Activated CD8-positive, alpha-beta memory T cell treated with anti-CD3 and anti-CD28 coated beads for 24 hours (primary cell): ENCODE results near the gene TRMO.
"Not testable (repeated sequence)": the region's sequence is repeated elsewhere in the genome, so short reads cannot be mapped to it uniquely, and the experiment has no call there.

ENCODE experiments used
- DNase-seq: peaks from one replicate; pipeline ENCODE4 v3.0.0-alpha.2; 2020

TRMO gene, protein sequence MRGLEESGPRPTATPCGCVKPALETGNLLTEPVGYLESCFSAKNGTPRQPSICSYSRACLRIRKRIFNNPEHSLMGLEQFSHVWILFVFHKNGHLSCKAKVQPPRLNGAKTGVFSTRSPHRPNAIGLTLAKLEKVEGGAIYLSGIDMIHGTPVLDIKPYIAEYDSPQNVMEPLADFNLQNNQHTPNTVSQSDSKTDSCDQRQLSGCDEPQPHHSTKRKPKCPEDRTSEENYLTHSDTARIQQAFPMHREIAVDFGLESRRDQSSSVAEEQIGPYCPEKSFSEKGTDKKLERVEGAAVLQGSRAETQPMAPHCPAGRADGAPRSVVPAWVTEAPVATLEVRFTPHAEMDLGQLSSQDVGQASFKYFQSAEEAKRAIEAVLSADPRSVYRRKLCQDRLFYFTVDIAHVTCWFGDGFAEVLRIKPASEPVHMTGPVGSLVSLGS

DNA sequence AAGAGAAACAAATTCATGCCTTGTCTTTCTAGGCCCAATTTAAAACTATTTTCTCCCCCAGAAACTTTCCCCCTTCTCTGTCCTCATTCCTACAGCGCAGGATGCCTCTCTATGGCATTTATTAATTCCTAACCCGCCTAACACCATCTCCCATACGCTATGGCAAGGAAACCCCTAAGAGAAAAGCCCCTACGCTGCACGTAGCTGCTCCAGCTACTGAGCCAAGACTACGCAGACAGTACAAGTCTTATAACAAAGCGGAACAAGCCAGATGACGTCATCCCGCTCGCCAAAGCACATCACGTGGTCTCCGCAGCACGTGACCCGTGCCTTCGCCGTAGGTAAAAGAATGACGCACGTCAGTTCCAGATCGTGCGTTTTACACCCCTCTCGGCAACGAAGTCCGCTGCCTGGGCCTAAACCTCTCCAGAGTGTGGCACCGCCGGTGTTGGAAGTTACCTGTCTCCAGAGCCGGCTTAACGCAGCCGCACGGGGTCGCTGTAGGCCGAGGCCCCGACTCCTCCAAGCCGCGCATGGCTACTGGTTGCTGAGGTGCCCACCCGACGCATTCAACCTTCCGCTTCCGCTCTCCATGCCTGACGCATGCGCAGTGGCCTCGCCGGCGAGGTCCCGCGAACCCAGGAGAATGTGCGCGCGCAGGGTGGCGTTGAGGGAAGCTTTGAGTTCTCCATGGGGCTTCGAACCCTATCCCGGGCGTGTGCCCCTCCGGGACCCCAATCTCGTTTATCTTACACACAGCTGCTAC lies at the start of gene TRMO:
TSS of gene TRMO (minus strand) at position 542 of the 766 bp plus-strand sequence. CDS start at position 535, 7 bp downstream.
- peak; percentile 100 for DNase-seq

DNA sequence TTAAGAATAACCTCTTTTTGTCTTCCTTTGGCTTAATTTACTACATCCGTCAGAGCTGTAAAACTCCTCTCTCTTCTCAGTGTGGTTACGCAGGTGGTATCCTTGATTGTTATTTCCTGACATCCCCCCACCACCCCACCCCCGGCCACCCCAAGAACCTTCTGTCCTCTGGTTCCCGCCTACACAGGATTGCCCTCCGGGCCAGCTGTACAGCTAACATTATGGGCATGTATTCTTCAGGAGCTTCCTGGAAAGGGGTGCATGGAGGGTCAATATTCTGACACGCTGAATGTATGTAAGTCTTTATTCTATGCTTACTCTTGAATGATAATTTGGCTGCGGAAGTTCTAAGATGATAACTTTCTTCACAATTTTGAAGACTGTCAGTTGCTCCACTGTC lies 47.9 kb upstream of the TRMO start:
- DNase-seq, result no peak

DNA sequence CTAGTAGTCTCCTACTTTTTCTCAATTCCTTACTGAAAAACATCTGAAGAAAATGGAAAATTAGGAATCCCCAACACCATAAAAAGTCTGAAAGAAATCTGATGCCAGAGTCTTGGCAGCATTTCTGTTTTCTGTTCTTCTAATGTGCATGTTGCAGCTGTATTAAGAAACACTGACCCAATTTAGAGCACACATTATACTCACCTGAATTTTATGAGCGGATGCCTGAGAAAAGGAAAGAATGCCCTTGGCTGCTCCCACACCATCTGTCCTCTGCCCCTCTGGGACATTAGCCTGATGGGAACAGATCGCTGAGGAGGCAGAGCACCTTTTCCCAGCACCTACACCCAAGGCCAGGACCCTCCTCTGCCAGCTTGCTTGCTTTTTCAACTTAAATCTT lies 46.7 kb upstream of the TRMO start:
- DNase-seq, result no peak

DNA sequence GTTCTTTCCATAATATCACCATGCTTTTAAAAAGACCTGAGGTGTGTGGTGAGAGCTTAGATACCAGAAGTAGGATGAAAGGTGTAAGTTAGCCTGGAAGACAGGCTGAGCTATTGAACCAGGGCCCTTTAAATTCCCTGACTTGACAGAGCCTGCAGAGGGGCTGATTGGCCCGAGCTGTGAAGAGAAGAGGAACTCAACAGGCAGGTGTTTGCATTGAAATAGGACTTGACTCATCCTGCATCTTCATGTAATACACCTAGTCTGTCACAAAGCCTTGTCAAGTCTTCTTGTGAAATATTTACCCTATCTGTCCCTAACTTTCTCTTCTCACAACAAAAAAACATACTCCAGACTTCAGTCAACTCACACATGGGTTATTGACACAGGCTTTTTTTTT lies 44.2 kb upstream of the TRMO start:
- no peak for DNase-seq

DNA sequence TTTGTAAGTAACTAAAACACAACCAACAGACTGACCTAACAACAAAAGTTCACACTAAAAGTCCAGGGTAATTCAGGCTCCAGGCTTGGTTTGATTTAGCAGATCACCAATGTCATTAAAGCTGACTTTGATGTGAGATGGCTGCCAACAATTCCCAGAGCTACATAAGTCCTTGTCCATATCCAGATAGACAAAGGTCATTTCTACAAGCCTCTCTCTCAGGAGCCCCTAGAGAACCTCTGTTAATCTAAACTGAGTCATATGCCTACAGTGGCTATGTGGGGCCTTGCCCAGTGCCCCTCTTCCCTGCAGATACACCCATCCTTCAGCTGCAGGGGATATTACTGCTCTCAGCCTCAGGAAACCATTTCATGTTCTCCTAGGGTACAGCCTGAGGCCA lies 42.6 kb upstream of the TRMO start:
- DNase-seq, result no peak

DNA sequence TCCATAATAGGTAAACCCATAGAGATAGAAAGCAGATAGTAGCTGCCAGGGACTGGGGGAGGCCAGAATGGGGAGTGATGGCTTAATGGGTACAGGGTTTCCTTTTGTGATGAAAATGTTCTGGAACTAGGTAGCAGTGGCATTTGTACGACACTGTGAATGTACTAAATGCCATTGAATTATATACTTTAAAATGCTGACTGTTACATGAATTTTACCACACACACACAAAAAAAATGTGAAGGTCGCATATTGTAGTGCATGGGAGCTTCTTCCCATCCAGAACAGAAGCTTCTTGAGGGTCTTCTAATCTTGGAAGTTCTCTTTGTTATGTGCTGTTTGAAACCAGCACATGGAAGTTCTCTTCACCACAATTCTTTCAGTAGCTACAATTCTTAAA lies 40.9 kb upstream of the TRMO start:
- DNase-seq, result no peak

DNA sequence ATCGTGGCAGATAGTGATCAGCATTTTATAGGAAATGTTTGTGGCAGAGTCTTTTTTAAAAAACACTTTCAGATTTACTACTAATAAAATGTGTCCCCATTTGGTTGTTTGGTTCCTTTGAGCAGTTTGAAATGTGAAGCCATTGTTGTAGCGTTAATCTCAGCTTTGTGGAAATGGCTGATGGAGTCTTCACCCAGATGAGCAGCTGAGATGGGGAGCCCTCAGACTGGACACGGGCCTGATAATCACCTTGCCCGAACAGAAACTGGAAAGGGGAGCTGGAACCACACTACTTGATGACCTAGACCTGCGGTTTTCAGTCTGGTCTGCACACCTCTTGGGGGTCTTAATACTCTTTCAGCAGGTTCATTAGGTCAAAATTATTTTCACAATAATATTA lies 40.3 kb upstream of the TRMO start:
- no peak for DNase-seq

DNA sequence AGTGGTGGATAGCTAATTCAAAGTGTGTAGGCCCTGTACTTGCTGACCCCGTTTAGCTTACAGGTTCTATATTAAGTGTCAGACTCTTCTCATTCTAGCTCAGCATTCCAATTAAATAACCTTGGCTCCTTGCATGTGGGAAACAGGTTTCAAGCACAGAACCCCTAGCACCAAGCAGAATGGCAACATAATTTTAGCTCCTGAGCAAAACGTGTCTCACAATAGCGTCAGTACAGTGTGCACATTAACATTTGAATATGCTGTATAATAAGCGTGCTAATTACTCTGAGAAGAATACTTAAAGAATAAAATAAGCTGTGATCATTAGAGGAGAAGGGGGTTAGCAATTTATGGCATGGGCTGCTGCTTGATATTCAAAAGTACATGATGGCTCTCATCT lies 39.8 kb upstream of the TRMO start:
- DNase-seq, result no peak

DNA sequence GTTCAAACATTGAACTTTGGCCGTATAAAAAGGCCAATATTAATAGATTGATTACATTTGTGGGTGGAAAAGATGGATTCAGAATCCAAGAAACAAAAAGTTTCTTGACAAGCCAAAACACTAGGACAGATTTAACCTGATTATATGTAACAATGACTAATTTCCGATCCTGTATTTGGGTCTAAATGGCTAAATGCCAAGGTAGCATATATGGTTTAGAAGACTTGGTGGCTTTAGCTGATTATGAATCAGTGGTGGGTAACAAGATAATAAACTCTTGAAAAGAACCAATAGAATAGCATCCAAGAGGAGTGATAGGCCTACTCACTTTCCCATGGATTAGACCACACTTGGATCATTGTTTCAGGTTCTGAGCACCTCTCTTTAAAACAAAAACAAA lies 39.1 kb upstream of the TRMO start:
- no peak for DNase-seq

DNA sequence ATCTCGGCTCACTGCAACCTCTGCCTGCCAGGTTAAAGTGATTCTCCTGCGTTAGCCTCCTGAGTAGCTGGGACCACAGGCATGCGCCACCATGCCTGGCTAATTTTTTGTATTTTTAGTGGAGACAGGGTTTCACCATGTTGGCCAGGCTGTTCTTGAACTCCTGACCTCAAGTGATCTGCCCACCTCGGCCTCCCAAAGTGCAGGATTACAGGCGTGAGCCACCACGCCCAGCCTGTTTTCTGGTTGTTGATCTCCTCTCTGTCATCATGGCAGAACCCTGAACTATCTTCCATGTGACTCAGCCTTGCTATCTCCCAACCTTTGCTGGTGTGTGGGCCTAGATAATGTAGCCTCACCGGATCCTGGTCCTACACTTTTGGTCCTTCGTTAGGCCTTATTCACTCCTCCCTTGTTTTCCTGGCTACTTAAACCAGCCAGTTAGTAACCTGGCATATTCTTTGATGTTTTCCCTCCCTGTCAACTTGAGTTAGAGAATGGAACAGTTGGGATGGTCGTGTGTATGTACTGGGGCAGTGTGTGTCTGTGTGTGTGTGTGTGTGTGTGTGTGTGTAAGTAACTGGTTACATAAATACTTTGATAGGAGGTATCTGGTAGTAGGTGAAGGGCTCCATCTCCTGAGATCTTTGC lies 38.5 kb upstream of the TRMO start:
- not testable (repeated sequence) for DNase-seq

DNA sequence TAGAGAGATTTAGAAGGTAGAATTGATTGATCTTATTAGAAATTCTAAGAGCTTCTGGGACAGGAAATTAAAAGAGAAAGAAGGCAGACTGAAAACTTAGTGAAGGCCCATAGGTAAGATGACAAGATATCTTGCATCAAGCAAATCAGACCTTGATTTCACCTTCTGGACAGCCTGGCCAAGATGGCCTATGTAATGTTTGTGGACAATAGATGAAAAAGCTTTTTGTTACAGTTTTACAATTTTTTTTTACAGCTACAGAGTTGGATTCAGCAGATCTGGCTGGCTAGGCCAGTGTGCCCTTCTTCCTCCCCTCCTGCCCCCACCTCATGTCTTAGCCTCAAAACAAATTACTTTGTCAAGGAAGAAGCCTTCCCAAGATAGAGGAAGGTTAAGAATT lies 37.3 kb upstream of the TRMO start:
- no peak for DNase-seq

DNA sequence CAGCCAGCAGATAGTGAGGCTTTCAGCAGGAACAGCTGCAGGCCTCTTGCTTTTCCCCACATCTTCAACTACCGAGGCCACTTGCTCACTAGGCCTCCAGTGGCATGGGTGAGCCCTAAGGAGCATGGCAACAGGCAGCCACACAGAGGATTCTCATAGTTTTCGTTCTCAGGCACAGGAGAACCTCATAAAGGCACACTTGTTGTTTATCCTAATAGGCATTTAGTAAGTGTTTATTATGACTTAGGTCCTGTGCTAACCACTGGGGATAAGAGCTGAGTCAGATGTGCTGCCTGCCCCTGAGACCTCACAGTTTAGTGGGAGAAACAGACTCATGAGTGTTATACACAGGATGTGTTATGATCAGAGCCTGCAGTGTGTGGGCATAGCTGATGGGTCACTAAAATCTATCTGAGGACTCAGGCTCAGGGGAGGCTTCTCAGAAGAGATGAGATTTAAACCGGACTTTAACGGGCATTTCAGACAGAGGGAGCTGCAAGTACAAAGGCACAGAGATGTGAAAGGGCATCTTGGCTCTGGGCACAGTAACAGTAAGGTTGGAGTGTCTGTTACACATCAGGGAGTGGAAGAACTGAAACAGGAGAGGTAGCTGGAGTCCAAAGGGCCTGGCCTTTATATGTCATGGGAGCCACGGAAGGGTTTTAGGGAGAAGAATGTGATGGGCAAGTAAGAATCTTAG lies 36.7 kb upstream of the TRMO start:
- no peak for DNase-seq

DNA sequence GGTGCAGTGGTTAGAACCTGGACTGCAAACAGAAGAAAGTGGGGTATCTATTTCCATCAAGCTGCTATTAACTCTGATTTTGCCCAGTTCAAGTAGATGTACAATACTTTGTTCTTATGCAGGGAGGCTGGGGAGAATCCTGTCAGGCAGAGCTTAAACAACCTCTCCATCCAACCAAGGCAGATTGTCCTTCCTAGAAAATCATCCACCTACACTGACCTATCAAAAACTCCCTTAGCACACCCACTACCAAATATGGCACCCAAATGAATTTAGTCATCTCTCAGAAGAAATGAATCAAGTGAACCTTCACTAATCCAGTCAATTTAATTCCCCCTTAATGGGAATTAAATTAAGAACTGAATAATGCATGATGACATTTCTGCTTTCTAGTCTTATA lies 34.0 kb upstream of the TRMO start:
- DNase-seq, result no peak

DNA sequence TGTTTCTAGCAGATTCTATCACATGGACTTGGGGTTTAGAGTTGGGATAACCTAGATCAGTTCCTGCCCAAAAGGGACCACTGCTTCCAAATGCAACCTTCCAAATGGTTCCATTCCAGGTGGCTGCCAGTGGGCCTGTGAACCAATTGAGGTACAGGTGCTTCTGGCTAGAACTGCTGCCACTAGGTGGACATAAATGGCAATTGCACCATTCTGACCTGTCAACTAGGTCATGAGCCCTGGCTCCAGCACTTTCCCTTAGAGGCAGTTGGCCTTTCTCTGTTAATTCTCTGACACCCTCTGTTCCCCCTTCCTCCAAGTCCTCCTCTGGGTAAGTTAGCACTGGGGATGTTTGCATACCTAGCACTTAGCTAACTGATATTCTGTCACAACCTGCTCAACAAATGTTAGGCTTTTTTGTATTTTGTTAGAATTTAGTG lies 32.3 kb upstream of the TRMO start:
- DNase-seq, result peak; percentile 71

DNA sequence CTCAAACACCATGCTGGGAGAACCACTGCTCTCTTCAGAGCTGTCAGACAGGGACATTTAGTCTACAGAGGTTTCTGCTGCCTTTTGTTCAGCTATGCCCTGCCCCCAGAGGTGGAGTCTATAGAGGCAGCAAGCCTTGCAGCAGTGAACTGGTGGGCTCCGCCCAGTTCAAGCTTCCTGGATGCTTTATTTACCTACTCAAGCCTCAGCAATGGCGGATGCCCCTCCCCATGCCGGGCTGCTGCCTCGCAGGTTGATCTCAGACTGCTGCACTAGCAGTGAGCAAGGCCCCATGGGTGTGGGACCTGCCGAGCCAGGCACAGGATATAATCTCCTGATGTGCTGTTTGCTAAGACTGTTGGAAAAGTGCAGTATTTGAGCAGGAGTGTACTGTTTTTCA lies 28.6 kb upstream of the TRMO start:
- not testable (repeated sequence) for DNase-seq

DNA sequence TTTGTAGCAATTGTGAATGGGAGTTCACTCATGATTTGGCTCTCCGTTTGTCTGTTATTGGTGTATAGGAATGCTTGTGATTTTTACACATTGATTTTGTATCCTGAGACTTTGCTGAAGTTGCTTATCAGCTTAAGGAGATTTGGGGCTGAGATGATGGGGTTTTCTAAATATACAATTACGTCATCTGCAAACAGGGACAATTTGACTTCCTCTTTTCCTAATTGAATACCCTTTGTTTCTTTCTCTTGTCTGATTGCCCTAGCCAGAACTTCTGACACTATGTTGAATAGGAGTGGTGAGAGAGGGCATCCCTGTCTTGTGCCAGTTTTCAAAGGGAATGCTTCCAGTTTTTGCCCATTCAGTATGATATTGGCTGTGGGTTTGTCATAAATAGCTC lies 24.8 kb upstream of the TRMO start:
- DNase-seq, result not testable (repeated sequence)

DNA sequence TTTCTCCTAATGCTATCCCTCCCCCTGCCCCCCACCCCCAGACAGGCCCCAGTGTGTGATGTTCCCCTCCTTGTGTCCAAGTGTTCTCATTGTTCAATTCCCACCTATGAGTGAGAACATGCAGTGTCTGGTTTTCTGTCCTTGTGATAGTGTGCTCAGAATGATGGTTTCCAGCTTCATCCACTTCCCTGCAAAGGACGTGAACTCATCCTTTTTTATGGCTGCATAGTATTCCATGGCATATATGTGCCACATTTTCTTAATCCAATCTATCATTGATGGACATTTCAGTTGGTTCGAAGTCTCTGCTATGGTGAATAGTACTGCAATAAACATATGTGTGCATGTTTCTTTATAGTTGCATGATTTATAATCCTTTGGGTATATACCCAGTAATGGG lies 23.2 kb upstream of the TRMO start:
- DNase-seq, result not testable (repeated sequence)

DNA sequence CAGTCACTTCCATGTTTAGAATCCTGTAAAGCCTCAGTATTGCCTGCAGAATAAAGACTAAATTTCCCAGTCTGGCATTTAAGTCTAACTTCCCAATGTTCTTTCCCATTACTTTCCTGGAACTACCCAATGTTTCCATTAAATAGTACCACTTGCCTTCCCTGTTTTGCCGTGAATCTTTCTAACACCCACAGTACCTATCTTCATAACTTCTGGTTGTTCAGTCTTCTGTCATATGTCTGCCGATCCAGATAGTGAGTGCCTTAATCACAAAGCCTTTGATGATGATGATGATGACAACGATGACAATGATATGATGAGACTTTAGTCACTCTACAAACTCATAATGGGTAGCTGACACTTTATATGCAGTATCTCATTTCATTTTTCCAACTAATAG lies 22.3 kb upstream of the TRMO start:
- no peak for DNase-seq

DNA sequence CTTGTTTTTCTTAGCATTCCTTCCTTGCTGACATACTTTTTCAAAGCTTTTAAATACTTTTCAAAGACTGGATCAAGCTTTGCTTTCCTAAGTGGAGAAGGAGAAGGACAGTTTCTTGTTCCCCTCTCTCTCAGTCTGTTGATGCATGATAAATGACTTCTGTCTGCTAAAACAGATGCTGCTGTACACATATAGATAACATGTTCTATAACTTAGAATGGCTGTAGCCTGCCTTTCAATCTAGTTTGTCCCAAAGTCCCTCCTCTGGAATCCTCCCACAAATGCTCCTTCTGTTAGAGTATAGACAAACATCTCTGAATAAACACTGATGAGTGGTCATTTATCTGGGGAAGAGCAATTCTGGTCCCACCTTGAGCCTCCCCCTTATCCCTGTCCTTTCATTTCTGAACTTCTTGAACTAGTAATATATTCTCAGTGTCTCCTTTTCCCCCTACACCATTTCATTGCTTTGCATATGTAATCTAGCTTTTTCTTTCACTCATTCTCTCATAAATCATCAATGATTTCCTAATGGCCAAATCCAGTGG lies 21.1 kb upstream of the TRMO start:
- no peak for DNase-seq

DNA sequence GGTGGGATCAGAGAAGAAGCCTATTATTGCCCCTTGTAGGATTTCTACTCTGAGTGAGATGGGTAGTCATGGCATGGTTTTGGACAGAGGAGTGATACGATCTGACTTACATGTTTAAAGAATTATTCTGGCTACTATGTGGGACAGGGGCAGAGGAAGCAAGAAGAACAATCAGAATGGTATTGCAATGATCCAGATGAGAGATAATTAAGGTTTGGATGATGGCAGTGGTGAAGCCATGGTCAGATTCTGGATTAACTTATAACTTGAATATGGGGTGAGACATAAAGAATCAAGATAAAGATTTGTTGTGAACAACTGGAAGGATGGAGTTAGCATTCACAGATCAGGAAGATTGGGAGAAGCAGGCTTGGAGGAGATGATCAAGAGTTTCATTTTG lies 19.0 kb upstream of the TRMO start:
- DNase-seq, result no peak

DNA sequence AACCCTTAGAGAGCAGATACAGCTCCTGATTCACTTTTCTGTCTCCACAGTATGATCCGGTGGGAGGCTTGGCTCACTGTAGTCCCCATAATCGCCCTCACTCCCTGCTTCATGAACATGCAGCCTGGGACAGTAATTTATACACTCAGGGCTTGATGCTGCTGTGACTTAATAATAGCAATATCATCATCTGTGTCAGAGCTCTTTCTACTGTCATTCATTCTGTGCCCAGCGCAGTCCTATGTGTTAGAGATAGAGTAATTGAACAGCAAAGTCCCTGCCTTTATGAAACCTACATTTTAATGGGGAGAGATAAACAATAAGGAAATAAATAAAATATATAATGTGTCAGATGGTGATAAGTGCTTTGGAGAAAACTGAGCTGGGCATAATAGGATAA lies 18.4 kb upstream of the TRMO start:
- DNase-seq, result no peak

DNA sequence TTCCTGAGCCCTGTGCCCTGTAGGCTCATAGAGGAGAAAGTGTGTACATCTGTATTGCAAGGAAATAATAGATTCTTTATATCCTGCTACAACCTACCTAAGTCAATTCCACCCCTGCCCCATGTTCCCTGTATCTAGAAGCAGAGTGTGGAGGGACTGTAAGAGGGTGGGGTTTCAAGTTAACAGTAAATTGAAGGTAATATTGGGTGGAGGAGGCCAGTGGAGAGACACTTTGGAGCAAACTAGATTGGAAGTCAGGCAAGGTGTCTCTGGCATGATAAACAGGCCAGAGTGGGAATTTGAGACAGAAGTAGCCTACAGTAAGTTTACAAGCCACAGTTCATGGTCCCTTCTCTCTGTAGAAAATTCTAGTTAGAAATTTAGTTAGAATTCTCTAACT lies 17.9 kb upstream of the TRMO start:
- no peak for DNase-seq
